GM23338 (cell line): ENCODE results near the gene APRT. TPM values are rescaled to one million over a fixed set of nuclear protein-coding genes. Genes with fewer than 3 reads are reported as not detected.

Experiments used
- ATAC-seq: fragments of 200-7000 bp; cut with Tn5 transposase; 3 replicates; pipeline ENCODE4 v1.9.1; 2020
- DNase-seq: peaks from one replicate; pipeline ENCODE4 v3.0.0-alpha.2; 2015; ENCODE audit warnings: low spot score
- H2AFZ ChIP-seq: fragments of 200-600 bp; sonication (generic); 2 replicates; pipeline ENCODE4 v1.8.0; 2016; ENCODE audit warnings: antibody characterized with exemption, mild to moderate bottlenecking, moderate library complexity
- H3F3A ChIP-seq: fragments of 200-600 bp; sonication (generic); replicated peaks from 2 replicates; pipeline ENCODE4 v1.8.0; 2017; ENCODE audit warnings: antibody characterized with exemption, mixed run types, low read depth
- H3K27ac ChIP-seq: fragments of 200-600 bp; sonication (generic); 2 replicates; pipeline ENCODE4 v1.6.1; 2016; ENCODE audit warnings: low read depth
- H3K27me3 ChIP-seq: fragments of 200-600 bp; sonication (generic); 2 replicates; pipeline ENCODE4 v1.8.0; 2016; ENCODE audit warnings: mild to moderate bottlenecking, mixed run types, moderate library complexity; ENCODE audit not compliant: insufficient read depth
- H3K36me3 ChIP-seq: fragments of 200-600 bp; sonication (generic); 2 replicates; pipeline ENCODE4 v1.8.0; 2016; ENCODE audit warnings: mild to moderate bottlenecking; ENCODE audit not compliant: insufficient read depth
- H3K4me1 ChIP-seq: fragments of 200-600 bp; sonication (generic); 2 replicates; pipeline ENCODE4 v1.8.0; 2016; ENCODE audit warnings: mild to moderate bottlenecking, moderate library complexity; ENCODE audit not compliant: insufficient read depth
- H3K4me2 ChIP-seq: fragments of 200-600 bp; sonication (generic); 2 replicates; pipeline ENCODE4 v1.7.1; 2017; ENCODE audit warnings: mixed run types
- H3K4me3 ChIP-seq: fragments of 200-600 bp; sonication (generic); 2 replicates; pipeline ENCODE4 v1.6.1; 2016; ENCODE audit warnings: mixed run types
- H3K79me2 ChIP-seq: fragments of 200-600 bp; sonication (generic); replicated peaks from 2 replicates; pipeline ENCODE4 v1.8.0; 2017; ENCODE audit warnings: mild to moderate bottlenecking; ENCODE audit not compliant: insufficient read depth
- H3K9me2 ChIP-seq: fragments of 200-600 bp; sonication (generic); 2 replicates; pipeline ENCODE4 v1.8.0; 2017; ENCODE audit not compliant: insufficient read depth
- H4K20me1 ChIP-seq: fragments of 200-600 bp; sonication (generic); replicated peaks from 2 replicates; pipeline ENCODE4 v1.8.0; 2017; ENCODE audit warnings: mild to moderate bottlenecking; ENCODE audit not compliant: insufficient read depth
- H3K27ac Mint-ChIP-seq: 2 replicates; pipeline ENCODE4 v1.8.0; 2020; ENCODE audit warnings: inconsistent platforms, mild to moderate bottlenecking, moderate library complexity, mixed read lengths
- H3K27me3 Mint-ChIP-seq: 3 replicates; pipeline ENCODE4 v1.8.0; 2022; ENCODE audit warnings: low read depth, mild to moderate bottlenecking, moderate library complexity, mixed read lengths, inconsistent platforms; ENCODE audit not compliant: insufficient read depth, poor library complexity
- H3K36me3 Mint-ChIP-seq: 3 replicates; pipeline ENCODE4 v1.8.0; 2021; ENCODE audit warnings: low read depth, mild to moderate bottlenecking, inconsistent platforms, moderate library complexity, mixed read lengths
- H3K4me1 Mint-ChIP-seq: 3 replicates; pipeline ENCODE4 v1.8.0; 2020; ENCODE audit warnings: mild to moderate bottlenecking, inconsistent platforms, mixed read lengths
- H3K4me3 Mint-ChIP-seq: 3 replicates; pipeline ENCODE4 v1.8.0; 2021; ENCODE audit warnings: moderate library complexity, mild to moderate bottlenecking, inconsistent platforms, mixed read lengths
- H3K9me3 Mint-ChIP-seq: 3 replicates; pipeline ENCODE4 v1.8.0; 2020; ENCODE audit warnings: moderate library complexity, mild to moderate bottlenecking, inconsistent platforms, mixed read lengths
- CREB1 ChIP-seq: fragments of 250-450 bp; sonication (Bioruptor Pico); IDR thresholded peaks from 2 replicates; pipeline ENCODE4 v1.5.0; 2020; ENCODE audit warnings: low read depth, mild to moderate bottlenecking, moderate library complexity
- CTCF ChIP-seq, 2 experiments: fragments of 200-600 bp in 1 of 2; sonication (generic) in 1 of 2; conservative IDR thresholded peaks; 2 replicates each; pipeline versions ENCODE4 v1.5.1 to v1.6.1; 2016 to 2017; ENCODE audit warnings: antibody characterized with exemption in 2 of 2, low read depth in 2 of 2, mild to moderate bottlenecking in 2 of 2, moderate library complexity in 1 of 2
- EZH2phosphoT487 ChIP-seq: fragments of 200-600 bp; sonication (generic); IDR thresholded peaks from one replicate; pipeline ENCODE4 v1.8.1; 2018; ENCODE audit warnings: antibody characterized with exemption; ENCODE audit not compliant: unreplicated experiment
- NANOG ChIP-seq: IDR thresholded peaks from 2 replicates; pipeline ENCODE4 v1.6.1; 2016; ENCODE audit warnings: antibody characterized with exemption, borderline replicate concordance
- POLR2AphosphoS5 ChIP-seq: IDR thresholded peaks from 2 replicates; pipeline ENCODE4 v1.6.1; 2016; ENCODE audit warnings: antibody characterized with exemption, low read depth
- REST ChIP-seq: IDR thresholded peaks from one replicate; pipeline ENCODE4 v1.6.1; 2018; ENCODE audit warnings: antibody characterized with exemption; ENCODE audit not compliant: unreplicated experiment
- ZNF114 ChIP-seq: fragments of 250-450 bp; sonication (Bioruptor Pico); IDR thresholded peaks from 2 replicates; pipeline ENCODE4 v1.5.0; 2020; ENCODE audit warnings: mild to moderate bottlenecking, moderate library complexity
- ZNF331 ChIP-seq: fragments of 250-450 bp; sonication (Bioruptor Pico); IDR thresholded peaks from 2 replicates; pipeline ENCODE4 v1.5.0; 2020; ENCODE audit warnings: low read depth, mild to moderate bottlenecking, moderate library complexity
- polyA plus RNA-seq: library from polyadenylated mRNA; unstranded; fragments of >200 nt; fragmentation: Nextera tagmentation; extraction: Ambion mirVana; gene quantifications from 2 replicates; pipeline ENCODE4 v1.2.1, GENCODE V29; 2016
- total RNA-seq: library from RNA; depleted of rRNA; stranded (reverse); fragments of >200 nt; shearing (Covaris generic); gene quantifications from 2 replicates; pipeline ENCODE4 v1.2.3, GENCODE V29; 2014

Gene APRT
- total and polyA plus RNA-seq, 2 experiments from 2014 or later, result 250 to 522 TPM

- no peak for TF ChIP-seq NANOG
These were observed 6.8 kb upstream of the APRT start (continued) for GRCh38 chr16:88818575-88818874.

- H3K27me3 Mint-ChIP-seq, result peaks cover 8% of the 10 kb centered on the region
- H3K27ac Mint-ChIP-seq, result no peak overlapping the region
- Histone ChIP-seq H3K4me3 (no peak overlapping the region), H3F3A (0 out of 2 replicates have a peak, but pooled peaks cover under 1% of the 10 kb centered on the region), H2AFZ (no peak overlapping the region), H3K4me2 (no peak overlapping the region), H3K4me1 (no peaks in the 10 kb centered on the region), H3K79me2 (no peaks in the 10 kb centered on the region), H3K27me3 (no peaks in the 10 kb centered on the region), H3K9me2 (no peaks in the 10 kb centered on the region), H3K36me3 (no peaks in the 10 kb centered on the region), H4K20me1 (no peaks in the 10 kb centered on the region), H3K27ac (no peak overlapping the region)
- no peaks in the 10 kb centered on the region for H3K9me3 Mint-ChIP-seq
- DNase-seq, result no peak
- no peak for ATAC-seq
- TF ChIP-seq REST, result no peak
- TF ChIP-seq POLR2AphosphoS5, result no peak
- TF ChIP-seq EZH2phosphoT487, result no peak
- no peak for TF ChIP-seq ZNF114 (CRISPR knock-in tag)
- no peak for TF ChIP-seq NANOG
- H3K4me1 Mint-ChIP-seq, result peaks cover 9% of the 10 kb centered on the region; the same call in 1 of the 3 replicates
- H3K36me3 Mint-ChIP-seq, result peaks cover under 1% of the 10 kb centered on the region; the same call in 1 of the 3 replicates
- H3K4me3 Mint-ChIP-seq, result no peak overlapping the region
These were observed 6.3 kb upstream of the APRT start for GRCh38 chr16:88817785-88818574.

DNA sequence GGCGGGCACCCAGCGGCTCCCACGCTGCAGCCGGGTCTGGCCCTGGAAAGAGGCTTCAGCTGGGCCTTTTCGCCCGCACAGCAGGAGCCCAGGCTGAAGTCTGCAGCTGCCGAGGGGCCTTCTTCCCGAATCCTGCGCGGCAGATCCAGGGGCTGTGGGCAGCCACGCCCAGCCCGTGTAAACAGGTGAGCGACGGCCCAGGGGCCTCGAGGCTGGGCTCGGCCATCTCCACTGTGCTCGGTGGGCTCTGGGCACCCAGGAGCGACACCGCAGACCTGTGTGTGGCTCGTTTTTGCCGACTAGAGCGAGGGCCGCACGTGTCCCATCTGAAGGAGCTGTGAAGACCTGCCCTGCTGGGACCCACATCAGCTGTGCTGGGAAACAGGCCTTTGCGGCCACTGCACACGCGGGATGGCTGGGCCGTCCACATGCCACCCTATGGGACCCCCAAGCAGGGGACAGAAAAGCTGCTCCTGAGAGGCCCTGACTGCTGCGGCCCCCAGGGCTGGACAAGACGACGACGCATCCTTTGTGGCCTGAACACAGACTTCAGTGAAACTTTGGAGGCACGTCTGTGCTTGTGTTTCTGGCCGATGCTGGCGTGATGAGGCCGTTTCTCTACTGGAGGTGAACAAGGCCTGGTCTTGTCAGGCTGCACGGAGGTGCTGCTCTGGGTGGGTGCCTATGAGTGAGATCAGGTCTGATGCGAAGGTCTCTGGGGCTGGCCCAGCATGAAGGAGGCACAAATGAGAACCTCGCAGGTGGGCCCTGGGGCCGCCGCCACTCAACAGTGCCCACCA, 5.2 kb upstream of the APRT start:
- H3K27ac ChIP-seq, result no peak overlapping the region
- DNase-seq, result no peak
- no peak overlapping the region for H2AFZ ChIP-seq
- no peak overlapping the region for H3K4me3 ChIP-seq
- H4K20me1 ChIP-seq, result no peaks in the 10 kb centered on the region
- no peaks in the 10 kb centered on the region for H3K27me3 ChIP-seq
- H3K36me3 ChIP-seq, result no peaks in the 10 kb centered on the region
- no peak overlapping the region for H3K4me2 ChIP-seq
- H3K27me3 Mint-ChIP-seq, result peaks cover 9% of the 10 kb centered on the region
- no peaks in the 10 kb centered on the region for H3K4me1 ChIP-seq
- H3F3A ChIP-seq, result 0 out of 2 replicates have a peak, but pooled peaks cover 2% of the 10 kb centered on the region
- no peaks in the 10 kb centered on the region for H3K79me2 ChIP-seq
- ATAC-seq, result no peak
- H3K9me3 Mint-ChIP-seq, result no peaks in the 10 kb centered on the region
- peaks cover 12% of the 10 kb centered on the region; the same call in 1 of the 3 replicates for H3K4me1 Mint-ChIP-seq
- H3K4me3 Mint-ChIP-seq, result no peak overlapping the region
- H3K27ac Mint-ChIP-seq, result no peak overlapping the region
- no peaks in the 10 kb centered on the region for H3K9me2 ChIP-seq
- H3K36me3 Mint-ChIP-seq, result no peaks in the 10 kb centered on the region
- TF ChIP-seq ZNF331 (CRISPR knock-in tag) (no peak), CREB1 (CRISPR knock-in tag) (no peak), CTCF (conservative IDR thresholded peaks at IDR 0.05; ENCODE audit: low read depth in 2 of 2) (no peak), POLR2AphosphoS5 (no peak), REST (no peak)
